GM12878 (cell line): ENCODE data around the gene YIF1A. TPM values are rescaled to one million over a fixed set of nuclear protein-coding genes. Genes with fewer than 3 reads are reported as not detected.

Experiments
- ATAC-seq: fragments of 200-7000 bp; cut with Tn5 transposase; 3 replicates; pipeline ENCODE4 v1.9.1; 2020; ENCODE audit warnings: mild to moderate bottlenecking, moderate library complexity
- BruUV-seq: library from RNA; stranded (reverse); fragments of 400-500 nt; replicated peaks from 2 replicates; lab custom pipeline; 2021; lab: Mats Ljungman, UMichigan
- CTCF ChIA-PET: fragments of 300-600 bp; sonication (Branson Sonifier 250); formaldehyde crosslinking; extraction: SDS; loops from one replicate; lab custom pipeline; 2021; ENCODE audit warnings: inconsistent platforms; lab: Yijun Ruan, JAX
- POLR2A ChIA-PET: fragments of 350-600 bp; formaldehyde crosslinking; extraction: SDS; loops from one replicate; lab custom pipeline; 2021; ENCODE audit warnings: inconsistent platforms; lab: Charles Lee
- RAD21 ChIA-PET: fragments of 300-600 bp; sonication (Branson Sonifier 250); formaldehyde crosslinking; loops from one replicate; lab custom pipeline; 2023; ENCODE audit warnings: antibody characterized with exemption; ENCODE audit not compliant: unreplicated experiment; lab: Charles Lee
- SMC1A ChIA-PET: fragments of 300-600 bp; sonication (Branson Sonifier 250); formaldehyde crosslinking; loops from one replicate; lab custom pipeline; 2023; ENCODE audit not compliant: unreplicated experiment, uncharacterized antibody; lab: Charles Lee
- DNase-seq: peaks from one replicate; pipeline ENCODE4 v3.0.0-alpha.2; 2011; ENCODE audit warnings: low read depth, low spot score
- FAIRE-seq: peaks from 3 replicates; lab custom pipeline; 2011; peaks lifted over from hg19 to GRCh38; lab: Jason Lieb, UNC
- H2AFZ ChIP-seq: 2 replicates; pipeline ENCODE4 v1.6.0; 2011; ENCODE audit warnings: low read depth, low read length, control low read depth; ENCODE audit not compliant: control insufficient read depth
- H3K27ac ChIP-seq: 2 replicates; pipeline ENCODE4 v1.5.1; 2011; ENCODE audit warnings: control low read depth; ENCODE audit not compliant: control insufficient read depth, insufficient read depth
- H3K27me3 ChIP-seq, 2 experiments: replicated peaks in 1 of 2; 2 replicates each; pipeline versions ENCODE4 v1.6.0 to v1.6.1; 2011; ENCODE audit warnings: low read length in 1 of 2; ENCODE audit not compliant: control insufficient read depth in 2 of 2, insufficient read depth in 2 of 2
- H3K36me3 ChIP-seq, 2 experiments: 2 replicates each; pipeline ENCODE4 v1.5.1; 2011; ENCODE audit warnings: low read length in 1 of 2; ENCODE audit not compliant: control insufficient read depth in 2 of 2, insufficient read depth in 2 of 2
- H3K4me1 ChIP-seq: 2 replicates; pipeline ENCODE4 v1.6.1; 2011; ENCODE audit warnings: mild to moderate bottlenecking, low read length, moderate library complexity, mixed read lengths; ENCODE audit not compliant: control insufficient read depth, insufficient read depth
- H3K4me2 ChIP-seq: 2 replicates; pipeline ENCODE4 v1.6.0; 2011; ENCODE audit warnings: control low read depth; ENCODE audit not compliant: control insufficient read depth, insufficient read depth
- H3K4me3 ChIP-seq: fragments of 200-600 bp; sonication (generic); 2 replicates; pipeline ENCODE4 v1.5.1; 2016
- H3K79me2 ChIP-seq: 2 replicates; pipeline ENCODE4 v1.6.0; 2011; ENCODE audit warnings: low read length; ENCODE audit not compliant: control insufficient read depth, insufficient read depth
- H3K9ac ChIP-seq: 2 replicates; pipeline ENCODE4 v1.8.0; 2011; ENCODE audit warnings: low read length, control low read depth, mixed read lengths; ENCODE audit not compliant: control insufficient read depth, insufficient read depth
- H3K9me3 ChIP-seq: replicated peaks from 3 replicates; pipeline ENCODE4 v1.5.1; 2011; ENCODE audit warnings: mild to moderate bottlenecking, low read length; ENCODE audit not compliant: control insufficient read depth, insufficient read depth
- H4K20me1 ChIP-seq: 2 replicates; pipeline ENCODE4 v1.6.0; 2011; ENCODE audit not compliant: control insufficient read depth, insufficient read depth
- CBX5 ChIP-seq: sonication (generic); IDR thresholded peaks from 2 replicates; pipeline ENCODE4 v1.6.1; 2016; ENCODE audit warnings: low read depth, moderate library complexity, mild to moderate bottlenecking, inconsistent platforms
- EED ChIP-seq: sonication (generic); IDR thresholded peaks from 2 replicates; pipeline ENCODE4 v1.6.1; 2016; ENCODE audit warnings: antibody characterized with exemption, low read depth
- EGR1 ChIP-seq, 2 experiments: IDR thresholded peaks; 1 replicate in 1 of 2; 2 replicates in 1 of 2; pipeline ENCODE4 v1.6.1; 2011 to 2012; ENCODE audit warnings: low read depth in 2 of 2, low read length in 2 of 2, borderline replicate concordance in 1 of 2, mild to moderate bottlenecking in 1 of 2, moderate library complexity in 1 of 2
- GATAD2B ChIP-seq: fragments of 450-650 bp; conservative IDR thresholded peaks from 2 replicates; pipeline ENCODE4 v1.6.1; 2017; ENCODE audit warnings: low read depth, mild to moderate bottlenecking, moderate library complexity
- HCFC1 ChIP-seq: fragments of 150-350 bp; IDR thresholded peaks from 2 replicates; pipeline ENCODE4 v1.6.1; 2014; ENCODE audit warnings: low read length
- KAT2A ChIP-seq: conservative IDR thresholded peaks from 2 replicates; pipeline ENCODE4 v1.6.1; 2011; ENCODE audit warnings: low read depth, low read length; ENCODE audit not compliant: control insufficient read depth
- MEF2A ChIP-seq: IDR thresholded peaks from 2 replicates; pipeline ENCODE4 v1.6.1; 2011; ENCODE audit warnings: low read depth, mild to moderate bottlenecking, low read length, moderate library complexity; ENCODE audit not compliant: insufficient read depth
- MEF2B ChIP-seq: fragments of 450-650 bp; IDR thresholded peaks from 2 replicates; pipeline ENCODE4 v1.6.1; 2018; ENCODE audit warnings: mild to moderate bottlenecking, moderate library complexity; ENCODE audit not compliant: partially characterized antibody, poor library complexity, severe bottlenecking
- NR2C1 ChIP-seq: fragments of 450-650 bp; IDR thresholded peaks from 2 replicates; pipeline ENCODE4 v1.6.1; 2017; ENCODE audit warnings: antibody characterized with exemption, mild to moderate bottlenecking, moderate library complexity
- NR2F1 ChIP-seq: fragments of 450-650 bp; conservative IDR thresholded peaks from 2 replicates; pipeline ENCODE4 v1.6.1; 2017; ENCODE audit warnings: mild to moderate bottlenecking
- PKNOX1 ChIP-seq: fragments of 450-650 bp; IDR thresholded peaks from 2 replicates; pipeline ENCODE4 v1.6.1; 2016; ENCODE audit warnings: mild to moderate bottlenecking
- POU2F2 ChIP-seq: IDR thresholded peaks from 3 replicates; pipeline ENCODE4 v1.6.1; 2011; ENCODE audit warnings: low read depth, mild to moderate bottlenecking, low read length, borderline replicate concordance
- RB1 ChIP-seq: fragments of 450-650 bp; formaldehyde crosslinking; IDR thresholded peaks from 2 replicates; pipeline ENCODE4 v1.6.1; 2017; ENCODE audit warnings: mild to moderate bottlenecking, borderline replicate concordance
- SP1 ChIP-seq: IDR thresholded peaks from one replicate; pipeline ENCODE4 v1.6.1; 2011; ENCODE audit warnings: low read depth, low read length
- ZBTB11 ChIP-seq: fragments of 450-650 bp; formaldehyde crosslinking; IDR thresholded peaks from 2 replicates; pipeline ENCODE4 v1.5.0; 2022; ENCODE audit warnings: mild to moderate bottlenecking, missing genetic modification characterization
- ZNF384 ChIP-seq: IDR thresholded peaks from 2 replicates; pipeline ENCODE4 v1.6.1; 2012; ENCODE audit warnings: low read depth, mild to moderate bottlenecking, low read length, improper control_type of control experiment, borderline replicate concordance
- WGBS: methylation state at CpG from one replicate; pipeline ENCODE4 v1.1.6; 2016; ENCODE audit warnings: low lambda C conversion rate; ENCODE audit not compliant: insufficient replicate concordance, insufficient coverage; ENCODE audit errors: missing lambda C conversion rate; 5-methylcytosine and 5-hydroxymethylcytosine counted together
- in situ Hi-C: fragments of 300-500 bp; cut with MboI; formaldehyde crosslinking; loops from 9 replicates; pipeline ENCODE4 v1.14.3; 2018; ENCODE audit warnings: mixed read lengths
- intact Hi-C: fragments of 100-400 bp; cut with micrococcal nuclease; formaldehyde crosslinking; loops from one replicate; pipeline ENCODE4 v1.14.2; 2022; ENCODE audit not compliant: unreplicated experiment
- polyA plus RNA-seq, 11 experiments: library from polyadenylated mRNA; depleted of rRNA in 4 of 11; unstranded in 6 of 11; stranded (reverse) in 5 of 11; fragments of >200 nt; fragmentation: Nextera tagmentation in 4 of 11; fragmentation: Illumina TruSeq in 1 of 11; extraction: Ambion mirVana in 4 of 11; extraction: Trizol in 1 of 11; gene quantifications; 1 replicate in 1 of 11; 2 replicates in 10 of 11; pipeline versions ENCODE4 v1.2.1 to v1.2.3, GENCODE V29; 2011 to 2016; ENCODE audit warnings: inconsistent platforms in 2 of 11, missing spikeins in 2 of 11, low read depth in 1 of 11
- total RNA-seq, 4 experiments: library from RNA; depleted of rRNA in 3 of 4; stranded (reverse); fragments of >200 nt in 3 of 4; fragmentation: Illumina TruSeq in 1 of 4; extraction: Trizol in 1 of 4; gene quantifications; 2 replicates each; pipeline versions ENCODE4 v1.2.1 to v1.2.3, GENCODE V29; 2013 to 2021

The YIF1A gene
- total and polyA plus RNA-seq, 10 of the 15 experiments (the other 5 are each of a cell fraction or from before 2014, with no cell fraction given), result 6.6 to 128 (median 71.7) TPM

GRCh38 chr11:66282468-66283455 is 6.2 kb downstream of the YIF1A start:
- in situ Hi-C loops, result no loop called here
- 11% methylated on average over 35 of the region's 35 CpGs for WGBS
- RAD21 ChIA-PET, result interaction anchor here (0.6 to 2.2 kb wide), 4 partner anchors 10 to 285 kb away, joined by 3 to 11 read pairs (median 4); no protein-coding TSS in a partner anchor
- FAIRE-seq, result peak; percentile 91
- ATAC-seq, result peak; percentile 95
- BruUV-seq, result no TSS peak
- H3K79me2 ChIP-seq, result peaks cover 3% of the 10 kb centered on the region
- H2AFZ ChIP-seq, result peak overlapping the region; percentile 7; the same call in 1 of the 2 replicates
- no peaks in the 10 kb centered on the region; the same call in none of the 2 replicates for H4K20me1 ChIP-seq
- H3K27ac ChIP-seq, result 0 out of 2 replicates have a peak overlapping the region, but pooled peaks have one; percentile 10
- no peaks in the 10 kb centered on the region for H3K27me3 ChIP-seq
- no peaks in the 10 kb centered on the region; a peak in 1 of 4 replicates for H3K36me3 ChIP-seq
- peaks cover 10% of the 10 kb centered on the region for H3K4me1 ChIP-seq
- no peaks in the 10 kb centered on the region for H3K9me3 ChIP-seq
- H3K4me2 ChIP-seq, result no peak overlapping the region
- peak; percentile 65 for DNase-seq
- POLR2A ChIA-PET, result interaction anchor here (0.6 to 1.3 kb wide), 3 partner anchors 10 to 15 kb away, joined by 5 to 7 read pairs (median 5); partner anchors contain the start of gene RAB1B
- CTCF ChIA-PET, result interaction anchor here (0.6 to 3.3 kb wide), 10 partner anchors 11 to 931 kb away, joined by 3 to 29 read pairs (median 3); partner anchors contain the start of gene RAB1B
- SMC1A ChIA-PET, result interaction anchor here (0.6 to 3.4 kb wide), 4 partner anchors 15 to 288 kb away, joined by 3 to 10 read pairs (median 6); partner anchors contain the start of gene RAB1B
- intact Hi-C loops, result loop anchor here (1.0 to 2.0 kb wide), 2 partner anchors 14 to 60 kb away; partner anchors contain the start of gene RAB1B
- no peak overlapping the region for H3K4me3 ChIP-seq
- H3K9ac ChIP-seq, result no peak overlapping the region
- TF ChIP-seq POU2F2 (0 out of 3 replicates have a peak, but pooled peaks have one; percentile 25), ZNF384 (no peak), MEF2A (peak; percentile 43; the same call in 1 of the 2 replicates), CBX5 (no peak), MEF2B (peak; percentile 95), GATAD2B (0 out of 2 replicates have a peak, but pooled peaks have one; percentile 37), NR2C1 (no peak), KAT2A (no peak), SP1 (peak; percentile 42), HCFC1 (peak; percentile 34; the same call in 1 of the 2 replicates), RB1 (peak; percentile 69; the same call in 1 of the 2 replicates), EED (no peak), NR2F1 (peak; percentile 53; the same call in 1 of the 2 replicates), PKNOX1 (peak; percentile 18; the same call in 1 of the 2 replicates), EGR1 (IDR thresholded peaks at IDR 0.05; ENCODE audit: borderline replicate concordance in 1 of 2, low read depth in 2 of 2, low read length in 2 of 2) (peak; percentile 8 to 59; a peak in 1 of 3 replicates), ZBTB11 (CRISPR knock-in tag) (no peak)
